Kidney (tissue), 14 donors: Measurements from ENCODE around the gene TTPAL. TPM values are rescaled to one million over a fixed set of nuclear protein-coding genes. Genes with fewer than 3 reads are reported as not detected.

ENCODE experiments used
- DNase-seq, 5 donors: peaks; one replicate each; pipeline ENCODE4 v3.0.0-alpha.2; 2013 to 2020
- FAIRE-seq: peaks from 2 replicates; lab custom pipeline; 2012; peaks lifted over from hg19 to GRCh38; lab: Jason Lieb, UNC
- H3K27ac ChIP-seq, 2 donors: one replicate each; pipeline ENCODE4 v1.7.0; 2013; ENCODE audit warnings: low read depth in 2 of 2, low read length in 2 of 2, inconsistent platforms in 1 of 2
- H3K27me3 ChIP-seq: one replicate; pipeline ENCODE4 v1.7.1; 2013; ENCODE audit warnings: low read length, inconsistent platforms; ENCODE audit not compliant: control insufficient read depth, insufficient read depth
- H3K36me3 ChIP-seq, 3 donors: one replicate each; pipeline versions ENCODE4 v1.7.0 to v1.7.1; 2013; ENCODE audit warnings: low read length in 3 of 3, control low read depth in 1 of 3, inconsistent platforms in 1 of 3; ENCODE audit not compliant: insufficient read depth in 3 of 3, control insufficient read depth in 2 of 3
- H3K4me1 ChIP-seq, 3 donors: one replicate each; pipeline versions ENCODE4 v1.7.0 to v1.7.1; 2013; ENCODE audit warnings: low read length in 3 of 3, inconsistent platforms in 1 of 3, low read depth in 1 of 3; ENCODE audit not compliant: control insufficient read depth in 2 of 3, insufficient read depth in 2 of 3
- H3K4me3 ChIP-seq, 3 donors: one replicate each; pipeline versions ENCODE4 v1.7.0 to v1.8.1; 2013; ENCODE audit warnings: low read length in 3 of 3, control low read depth in 1 of 3, inconsistent platforms in 1 of 3
- H3K9ac ChIP-seq, 3 donors: one replicate each; pipeline versions ENCODE4 v1.7.0 to v1.7.1; 2013; ENCODE audit warnings: low read length in 3 of 3, control low read depth in 1 of 3, inconsistent platforms in 1 of 3
- H3K9me3 ChIP-seq, 3 donors: one replicate each; pipeline versions ENCODE4 v1.7.0 to v1.7.1; 2013; ENCODE audit warnings: low read length in 3 of 3, control low read depth in 1 of 3, inconsistent platforms in 1 of 3; ENCODE audit not compliant: control insufficient read depth in 2 of 3, insufficient read depth in 1 of 3
- CTCF ChIP-seq: IDR thresholded peaks from 3 replicates; pipeline ENCODE4 v1.5.1; 2012; ENCODE audit warnings: mild to moderate bottlenecking, moderate library complexity, borderline replicate concordance; ENCODE audit not compliant: insufficient read depth; ENCODE audit errors: extremely low read depth
- intact Hi-C: fragments of 100-400 bp; cut with DNase I; formaldehyde crosslinking; loops from one replicate; pipeline ENCODE4 v1.11.1; 2022
- polyA plus RNA-seq: library from polyadenylated mRNA; stranded (reverse); fragments of 350-450 nt; fragmentation: Illumina TruSeq; extraction: RNeasy Lipid Tissue Mini Kit (QIAGEN cat#74804); gene quantifications from one replicate; pipeline ENCODE4 v1.2.3, GENCODE V29; 2014; ENCODE audit warnings: low read depth, low replicate concordance; ENCODE audit not compliant: insufficient read depth
- total RNA-seq: library from RNA; stranded (reverse); fragmentation: NEBNext Ultra II Directional; extraction: Animal tissue kit (Norgen Biotek cat#: 25700); gene quantifications from one replicate; pipeline ENCODE4 v1.2.1, GENCODE V29; 2021
- donor health status: control.
- donor health status: control.
- donor health status: control.
- donor health status: control.
- donor health status: control.
- donor health status: DM: yes; HTN: yes; CAD: no.
- donor health status: Normal renal cell carcinoma (clear cell type).

Gene TTPAL
- total and polyA plus RNA-seq, 2 donors from 2014 or later: 3.5 to 13.5 TPM

- FAIRE-seq: no peak
These were observed 38.2 kb upstream of the TTPAL start for GRCh38 chr20:44437497-44437896.

GRCh38 chr20:44438782-44439181 lies 36.9 kb upstream of the TTPAL start:
- intact Hi-C loops: no loop called here
- Histone ChIP-seq H3K9ac (no peak overlapping the region), H3K27ac (no peak overlapping the region), H3K4me1 (peaks cover 0 to 5% (median 0%) of the 10 kb centered on the region in 3 donors), H3K27me3 (no peaks in the 10 kb centered on the region), H3K9me3 (no peaks in the 10 kb centered on the region), H3K4me3 (no peak overlapping the region), H3K36me3 (no peaks in the 10 kb centered on the region)
- no peak for DNase-seq
- no peak for FAIRE-seq
- no peak for TF ChIP-seq CTCF

More at GRCh38 chr20:44437497-44437896, 38.2 kb upstream of the TTPAL start:
- Histone ChIP-seq H3K9me3 (no peaks in the 10 kb centered on the region), H3K4me3 (no peak overlapping the region), H3K9ac (no peak overlapping the region), H3K27ac (no peak overlapping the region), H3K27me3 (no peaks in the 10 kb centered on the region), H3K36me3 (no peaks in the 10 kb centered on the region), H3K4me1 (peaks cover 0 to 5% (median 0%) of the 10 kb centered on the region in 3 donors)
- no peak for TF ChIP-seq CTCF
- DNase-seq: no peak
- intact Hi-C loops: no loop called here

DNA sequence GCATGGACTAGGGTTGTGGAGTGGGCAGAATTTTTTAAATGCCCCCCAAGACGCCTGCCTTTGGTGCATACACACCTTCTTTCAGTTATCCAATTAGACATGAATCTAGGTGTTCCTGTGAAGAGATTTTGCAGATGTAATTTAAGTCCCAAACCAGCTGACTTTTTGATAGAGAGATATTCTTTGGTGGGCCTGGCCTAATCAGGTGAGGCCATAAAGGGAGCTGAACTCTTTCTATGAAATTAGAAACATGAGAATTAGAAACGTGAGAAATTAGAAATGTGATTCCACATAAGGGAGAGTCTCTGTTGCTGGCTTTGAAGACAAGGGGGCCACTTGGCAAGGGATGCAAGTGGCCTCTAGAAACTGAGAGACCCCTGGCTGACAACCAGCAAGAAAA lies 36.4 kb upstream of the TTPAL start:
- no peak for DNase-seq
- no peak for FAIRE-seq
- H3K27me3 ChIP-seq: no peaks in the 10 kb centered on the region
- no peaks in the 10 kb centered on the region for H3K36me3 ChIP-seq
- H3K9me3 ChIP-seq: no peaks in the 10 kb centered on the region
- no peak overlapping the region for H3K9ac ChIP-seq
- intact Hi-C loops: no loop called here
- TF ChIP-seq CTCF: no peak
- H3K4me3 ChIP-seq: no peak overlapping the region
- H3K4me1 ChIP-seq: peaks cover 0 to 5% (median 0%) of the 10 kb centered on the region in 3 donors
- no peak overlapping the region for H3K27ac ChIP-seq
